GM18868 (cell line): ENCODE results near the gene MAP10.
A peak's percentile ranks its signal among the peaks of the same experiment; 100 is the strongest.

Source experiments
- ATAC-seq: cut with Tn5 transposase; IDR thresholded peaks from one replicate; pipeline ENCODE4 v1.9.1; 2021; ENCODE audit warnings: mild to moderate bottlenecking, moderate library complexity; ENCODE audit not compliant: unreplicated experiment

The MAP10 gene

GRCh38 chr1:232797856-232798510 lies 7.2 kb upstream of the MAP10 start:
- no peak for ATAC-seq

GRCh38 chr1:232798920-232799319 lies 6.3 kb upstream of the MAP10 start:
- ATAC-seq: no peak

GRCh38 chr1:232806186-232806510 lies 932 bp downstream of the MAP10 start:
- no peak for ATAC-seq

- no peak for ATAC-seq
Measured at GRCh38 chr1:232810856-232811255, 5.6 kb downstream of the MAP10 start.

- ATAC-seq: no peak
Measured at GRCh38 chr1:232812560-232812959, 7.3 kb downstream of the MAP10 start.

- ATAC-seq: no peak
Measured at GRCh38 chr1:232813097-232813496, 7.9 kb downstream of the MAP10 start.

GRCh38 chr1:232813760-232814159 lies 8.5 kb downstream of the MAP10 start:
- ATAC-seq: no peak

GRCh38 chr1:232816324-232816723 lies 11.1 kb downstream of the MAP10 start:
- no peak for ATAC-seq

GRCh38 chr1:232818040-232818439 lies 12.8 kb downstream of the MAP10 start:
- ATAC-seq: no peak

GRCh38 chr1:232820431-232820830 lies 15.2 kb downstream of the MAP10 start:
- ATAC-seq: no peak

- ATAC-seq: no peak
Measured at GRCh38 chr1:232822530-232822929, 17.3 kb downstream of the MAP10 start.

- ATAC-seq: no peak
Measured at GRCh38 chr1:232826318-232826717, 21.1 kb downstream of the MAP10 start.

GRCh38 chr1:232830661-232831060 lies 25.4 kb downstream of the MAP10 start:
- ATAC-seq: no peak

- no peak for ATAC-seq
Measured at GRCh38 chr1:232831895-232832294, 26.7 kb downstream of the MAP10 start.

GRCh38 chr1:232834066-232834465 lies 28.9 kb downstream of the MAP10 start:
- ATAC-seq: no peak

GRCh38 chr1:232835166-232835565 lies 29.9 kb downstream of the MAP10 start:
- ATAC-seq: no peak

GRCh38 chr1:232837087-232837486 lies 31.9 kb downstream of the MAP10 start:
- ATAC-seq: no peak

GRCh38 chr1:232841823-232842565 lies 36.8 kb downstream of the MAP10 start:
- peak; percentile 55 for ATAC-seq

- no peak for ATAC-seq
Measured at GRCh38 chr1:232844791-232845190, 39.6 kb downstream of the MAP10 start.

- no peak for ATAC-seq
Measured at GRCh38 chr1:232845406-232845955, 40.3 kb downstream of the MAP10 start.

GRCh38 chr1:232851532-232851931 lies 46.3 kb downstream of the MAP10 start:
- ATAC-seq: no peak

GRCh38 chr1:232853994-232854797 lies 49.0 kb downstream of the MAP10 start:
- ATAC-seq: no peak
